H7 (cell line): Measurements from ENCODE around the gene SLCO1B3. TPM values are rescaled to one million over a fixed set of nuclear protein-coding genes. Genes with fewer than 3 reads are reported as not detected.
"Not testable (repeated sequence)": the region's sequence is repeated elsewhere in the genome, so short reads cannot be mapped to it uniquely, and the experiment has no call there.

Experiments
- DNase-seq: peaks from one replicate; pipeline ENCODE4 v3.0.0; 2012
- H3K27me3 ChIP-seq: 2 replicates; pipeline ENCODE4 v1.6.0; 2011; ENCODE audit warnings: mild to moderate bottlenecking, low read length; ENCODE audit not compliant: control insufficient read depth, insufficient read depth
- H3K36me3 ChIP-seq: replicated peaks from 2 replicates; pipeline ENCODE4 v1.5.1; 2011; ENCODE audit warnings: low read length; ENCODE audit not compliant: control insufficient read depth, insufficient read depth
- H3K4me3 ChIP-seq: 2 replicates; pipeline ENCODE4 v1.5.1; 2011; ENCODE audit warnings: low read depth, mild to moderate bottlenecking, control low read depth, low read length, moderate library complexity; ENCODE audit not compliant: insufficient read depth
- total RNA-seq: library from RNA; depleted of rRNA; stranded (reverse); fragments of >200 nt; shearing (Covaris generic); gene quantifications from 2 replicates; pipeline ENCODE4 v1.2.3, GENCODE V29; 2014; rRNA removed

Gene SLCO1B3, protein sequence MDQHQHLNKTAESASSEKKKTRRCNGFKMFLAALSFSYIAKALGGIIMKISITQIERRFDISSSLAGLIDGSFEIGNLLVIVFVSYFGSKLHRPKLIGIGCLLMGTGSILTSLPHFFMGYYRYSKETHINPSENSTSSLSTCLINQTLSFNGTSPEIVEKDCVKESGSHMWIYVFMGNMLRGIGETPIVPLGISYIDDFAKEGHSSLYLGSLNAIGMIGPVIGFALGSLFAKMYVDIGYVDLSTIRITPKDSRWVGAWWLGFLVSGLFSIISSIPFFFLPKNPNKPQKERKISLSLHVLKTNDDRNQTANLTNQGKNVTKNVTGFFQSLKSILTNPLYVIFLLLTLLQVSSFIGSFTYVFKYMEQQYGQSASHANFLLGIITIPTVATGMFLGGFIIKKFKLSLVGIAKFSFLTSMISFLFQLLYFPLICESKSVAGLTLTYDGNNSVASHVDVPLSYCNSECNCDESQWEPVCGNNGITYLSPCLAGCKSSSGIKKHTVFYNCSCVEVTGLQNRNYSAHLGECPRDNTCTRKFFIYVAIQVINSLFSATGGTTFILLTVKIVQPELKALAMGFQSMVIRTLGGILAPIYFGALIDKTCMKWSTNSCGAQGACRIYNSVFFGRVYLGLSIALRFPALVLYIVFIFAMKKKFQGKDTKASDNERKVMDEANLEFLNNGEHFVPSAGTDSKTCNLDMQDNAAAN
- not detected in 2 replicates for total RNA-seq

GRCh38 chr12:20810487-20810886, at the start of gene SLCO1B3:
SLCO1B3 (plus strand) TSS chr12:20810705; CDS start chr12:20815739, 5,034 bp downstream.
- no peaks in the 10 kb centered on the region for H3K27me3 ChIP-seq
- no peak within 1 kb of the TSS for H3K4me3 ChIP-seq
- DNase-seq: no peak
- no peaks in the 10 kb centered on the region for H3K36me3 ChIP-seq

DNA sequence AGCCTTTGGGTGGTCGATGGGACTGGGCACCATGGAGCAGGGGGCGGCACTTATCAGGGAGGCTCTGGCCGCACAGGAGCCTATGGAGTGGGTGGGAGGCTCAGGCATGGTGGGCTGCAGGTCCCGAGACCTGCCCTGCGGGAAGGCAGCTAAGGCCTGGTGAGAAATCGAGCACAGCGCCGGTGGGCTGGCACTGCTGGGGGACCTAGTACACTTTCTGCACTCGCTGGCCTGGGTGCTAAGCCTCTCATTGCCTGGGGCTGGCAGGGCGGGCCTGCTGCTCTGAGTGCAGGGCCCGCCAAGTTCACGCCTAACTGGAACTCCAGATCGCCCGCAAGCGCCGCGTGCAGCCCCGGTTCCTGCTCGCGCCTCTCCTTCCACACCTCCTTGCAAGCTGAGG, 33.1 kb upstream of the SLCO1B3 start:
- DNase-seq: no peak
- Histone ChIP-seq H3K36me3 (no peaks in the 10 kb centered on the region), H3K27me3 (no peaks in the 10 kb centered on the region), H3K4me3 (no peak overlapping the region)

GRCh38 chr12:20778969-20779368, 31.5 kb upstream of the SLCO1B3 start:
- H3K36me3 ChIP-seq: no peaks in the 10 kb centered on the region
- DNase-seq: no peak
- H3K27me3 ChIP-seq: no peaks in the 10 kb centered on the region
- H3K4me3 ChIP-seq: no peak overlapping the region

DNA sequence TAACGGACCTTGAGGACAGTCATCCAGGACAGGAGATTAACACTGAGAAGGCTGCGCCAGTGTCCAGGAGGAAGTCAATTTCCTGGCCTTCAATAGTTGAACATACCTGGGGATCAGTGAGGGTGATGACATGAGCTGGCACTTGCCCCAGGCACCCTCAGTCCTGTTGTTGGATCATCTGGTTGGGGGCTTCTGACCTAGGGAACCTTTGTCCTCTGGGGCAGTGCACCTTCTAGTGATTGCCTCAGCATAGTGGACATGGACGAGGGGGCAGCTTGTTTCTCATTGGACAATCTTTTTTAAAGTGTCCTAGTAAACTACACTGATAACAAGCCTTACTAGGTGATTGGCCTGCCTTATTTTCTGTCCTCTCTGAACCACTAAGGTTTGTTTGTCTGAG, 30.5 kb upstream of the SLCO1B3 start:
- H3K4me3 ChIP-seq, H3K27me3 ChIP-seq, DNase-seq, H3K36me3 ChIP-seq: not testable (repeated sequence)

DNA sequence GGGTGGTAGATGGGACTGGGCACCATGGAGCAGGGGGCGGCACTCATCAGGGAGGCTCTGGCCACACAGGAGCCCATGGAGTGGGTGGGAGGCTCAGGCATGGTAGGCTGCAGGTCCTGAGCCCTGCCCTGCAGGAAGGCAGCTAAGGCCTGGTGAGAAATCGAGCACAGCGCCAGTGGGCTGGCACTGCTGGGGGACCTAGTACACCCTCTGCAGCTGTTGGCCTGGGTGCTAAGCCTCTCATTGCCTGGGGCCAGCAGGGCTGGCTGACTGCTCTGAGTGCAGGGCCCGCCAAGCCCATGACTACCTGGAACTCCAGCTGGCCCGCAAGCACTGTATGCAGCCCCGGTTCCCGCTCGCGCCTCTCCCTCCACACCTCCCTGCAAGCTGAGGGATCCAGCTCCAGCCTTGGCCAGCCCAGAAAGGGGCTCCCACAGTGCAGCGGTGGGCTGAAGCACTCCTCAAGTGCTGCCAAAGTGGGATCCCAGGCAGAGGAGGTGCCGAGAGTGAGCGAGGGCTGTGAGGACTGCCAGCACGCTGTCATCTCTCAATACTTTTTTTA, 26.6 kb upstream of the SLCO1B3 start:
- not testable (repeated sequence) for H3K36me3 ChIP-seq, H3K27me3 ChIP-seq, DNase-seq, H3K4me3 ChIP-seq

GRCh38 chr12:20792971-20793370, 17.5 kb upstream of the SLCO1B3 start:
- no peak for DNase-seq
- Histone ChIP-seq H3K4me3 (no peak overlapping the region), H3K36me3 (no peaks in the 10 kb centered on the region), H3K27me3 (no peaks in the 10 kb centered on the region)

DNA sequence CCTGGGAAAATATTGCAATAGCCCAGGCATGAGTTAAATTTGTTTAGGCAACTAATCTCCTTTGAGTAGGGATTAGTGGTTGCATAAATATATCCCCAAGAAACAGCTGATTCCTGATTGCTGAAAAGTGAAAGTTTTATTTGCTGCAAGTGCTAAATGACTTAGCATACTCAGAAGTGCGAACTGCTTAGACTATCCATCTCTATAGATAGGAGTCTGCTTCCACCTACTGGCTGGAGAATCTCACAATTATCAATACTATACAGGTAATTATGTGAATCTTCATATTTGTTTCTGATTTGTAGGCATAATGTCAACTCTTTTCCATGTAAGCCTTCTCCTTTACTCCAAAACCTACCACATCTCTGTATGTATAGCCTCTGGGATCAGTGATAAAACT, 12.0 kb upstream of the SLCO1B3 start:
- Histone ChIP-seq H3K4me3 (no peak overlapping the region), H3K36me3 (no peaks in the 10 kb centered on the region), H3K27me3 (no peaks in the 10 kb centered on the region)
- DNase-seq: peak; percentile 10

- H3K27me3 ChIP-seq: no peaks in the 10 kb centered on the region
- H3K4me3 ChIP-seq: no peak overlapping the region
- H3K36me3 ChIP-seq: no peaks in the 10 kb centered on the region
- no peak for DNase-seq
These were observed 10.3 kb upstream of the SLCO1B3 start for GRCh38 chr12:20800160-20800559.

- no peaks in the 10 kb centered on the region for H3K36me3 ChIP-seq
- no peak overlapping the region for H3K4me3 ChIP-seq
- no peak for DNase-seq
- no peaks in the 10 kb centered on the region for H3K27me3 ChIP-seq
These were observed 9.5 kb upstream of the SLCO1B3 start for GRCh38 chr12:20801035-20801434.

DNA sequence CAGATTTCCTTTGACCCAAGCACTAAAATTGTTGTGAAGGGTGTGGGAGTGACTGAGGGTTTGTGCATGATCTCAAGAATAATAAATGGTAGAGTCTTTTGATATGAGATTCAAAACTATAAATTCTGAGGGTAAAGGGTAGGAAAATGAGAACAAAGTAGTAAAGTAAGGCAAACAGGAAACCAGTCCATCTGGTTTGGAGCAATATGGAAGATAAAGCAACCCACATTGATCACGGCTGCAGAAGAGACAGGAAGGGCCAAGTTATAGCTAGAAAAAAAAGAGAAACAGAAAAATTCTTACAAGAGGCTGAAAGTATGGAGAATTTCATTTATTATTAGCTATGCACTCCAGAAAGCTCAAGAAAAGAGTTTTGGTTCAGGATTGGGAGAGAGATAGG, 4.6 kb upstream of the SLCO1B3 start:
- no peak for DNase-seq
- H3K36me3 ChIP-seq: no peaks in the 10 kb centered on the region
- H3K27me3 ChIP-seq: no peaks in the 10 kb centered on the region
- H3K4me3 ChIP-seq: no peak overlapping the region

- no peak for DNase-seq
- no peaks in the 10 kb centered on the region for H3K36me3 ChIP-seq
- H3K4me3 ChIP-seq: no peak overlapping the region
- H3K27me3 ChIP-seq: no peaks in the 10 kb centered on the region
These were observed 3.1 kb upstream of the SLCO1B3 start for GRCh38 chr12:20807192-20808080.

- no peak for DNase-seq
- no peaks in the 10 kb centered on the region for H3K27me3 ChIP-seq
- H3K36me3 ChIP-seq: no peaks in the 10 kb centered on the region
- H3K4me3 ChIP-seq: no peak overlapping the region
These were observed 2.0 kb upstream of the SLCO1B3 start for GRCh38 chr12:20808521-20808920.

DNA sequence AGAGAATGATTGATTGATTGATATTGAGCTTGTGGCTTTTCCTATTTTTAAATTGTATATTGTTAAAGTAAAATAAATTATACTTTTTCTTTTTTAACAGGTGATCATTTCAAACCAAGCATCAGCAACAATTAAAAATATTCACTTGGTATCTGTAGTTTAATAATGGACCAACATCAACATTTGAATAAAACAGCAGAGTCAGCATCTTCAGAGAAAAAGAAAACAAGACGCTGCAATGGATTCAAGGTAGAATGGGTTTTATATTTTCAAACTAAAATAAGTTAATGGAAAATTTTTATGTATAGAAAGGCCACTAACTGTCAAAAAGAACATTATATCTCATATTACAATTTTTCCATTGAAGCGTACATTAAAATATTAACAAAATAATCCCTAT, 5.1 kb downstream of the SLCO1B3 start:
- Histone ChIP-seq H3K36me3 (no peaks in the 10 kb centered on the region), H3K27me3 (no peaks in the 10 kb centered on the region), H3K4me3 (no peak overlapping the region)
- DNase-seq: no peak

DNA sequence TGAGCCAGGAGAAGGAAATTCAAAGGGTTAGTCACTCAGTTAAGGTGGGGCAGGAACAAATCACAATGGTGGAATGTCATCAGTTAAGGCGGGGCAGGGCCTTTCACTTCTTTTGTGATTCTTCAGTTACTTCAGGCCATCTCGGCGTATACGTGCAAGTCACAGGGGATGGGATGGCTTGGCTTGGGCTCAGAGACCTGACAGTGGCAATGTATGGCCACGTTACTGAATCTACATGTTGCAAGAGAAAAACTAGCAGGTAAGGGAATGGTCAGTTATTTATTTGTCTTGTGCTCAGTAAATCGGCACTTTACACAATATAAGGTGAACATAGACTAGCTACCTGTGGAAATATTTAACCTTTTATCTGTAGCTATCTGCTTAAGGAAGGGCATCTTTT, 11.9 kb downstream of the SLCO1B3 start:
- H3K36me3 ChIP-seq: no peaks in the 10 kb centered on the region
- DNase-seq: no peak
- no peak overlapping the region for H3K4me3 ChIP-seq
- no peaks in the 10 kb centered on the region for H3K27me3 ChIP-seq
